GM03348 (cell line): Measurements from ENCODE around the gene IMMP1L.

Source experiments
- DNase-seq: peaks from one replicate; pipeline ENCODE4 v3.0.0; 2012; ENCODE audit warnings: low spot score

Gene IMMP1L

DNA sequence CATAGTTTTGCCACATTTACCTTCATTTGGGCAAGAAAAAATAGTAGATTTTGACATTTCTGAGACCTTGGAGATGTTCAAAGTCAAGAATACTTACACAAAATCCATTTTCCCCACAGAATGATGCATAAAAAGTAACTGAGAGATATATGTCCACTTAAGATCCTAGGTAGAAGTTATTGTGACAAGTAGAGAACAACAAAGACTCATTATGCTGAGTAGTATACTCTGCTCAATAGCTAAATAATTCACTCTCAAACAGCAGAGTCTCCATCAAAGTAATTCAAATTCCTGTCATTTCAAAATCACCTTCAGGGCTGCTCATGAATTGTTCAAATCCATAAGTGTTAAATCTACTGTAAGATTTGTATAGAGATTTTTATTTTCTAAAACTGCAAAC lies 35.3 kb downstream of the IMMP1L start:
- no peak for DNase-seq

GRCh38 chr11:31464436-31464835 lies 45.0 kb downstream of the IMMP1L start:
- DNase-seq: no peak

- no peak for DNase-seq
These were observed 54.2 kb downstream of the IMMP1L start for GRCh38 chr11:31455177-31455576.

DNA sequence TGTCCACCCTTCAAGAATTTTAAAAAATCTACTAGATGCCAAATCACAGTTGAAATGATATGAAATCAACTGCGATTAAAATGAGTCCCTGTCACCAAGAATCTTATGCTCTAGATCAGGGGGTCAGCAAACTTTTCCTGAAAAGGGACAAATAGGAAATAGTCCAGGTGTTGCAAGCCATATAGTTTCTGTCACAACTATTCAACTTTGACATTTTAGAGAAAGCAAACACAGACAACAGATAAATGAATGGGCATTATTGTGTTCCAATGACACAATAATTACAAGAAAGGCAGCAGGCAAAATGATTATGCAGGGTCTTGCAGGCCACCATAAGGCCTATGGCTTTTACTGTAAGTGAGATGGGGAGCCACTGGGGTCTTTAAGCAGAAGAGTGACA lies 58.6 kb downstream of the IMMP1L start:
- no peak for DNase-seq

- no peak for DNase-seq
These were observed 60.4 kb downstream of the IMMP1L start for GRCh38 chr11:31449040-31449439.

GRCh38 chr11:31445621-31446020 lies 63.8 kb downstream of the IMMP1L start:
- no peak for DNase-seq

- DNase-seq: no peak
These were observed 65.6 kb downstream of the IMMP1L start for GRCh38 chr11:31443802-31444201.

DNA sequence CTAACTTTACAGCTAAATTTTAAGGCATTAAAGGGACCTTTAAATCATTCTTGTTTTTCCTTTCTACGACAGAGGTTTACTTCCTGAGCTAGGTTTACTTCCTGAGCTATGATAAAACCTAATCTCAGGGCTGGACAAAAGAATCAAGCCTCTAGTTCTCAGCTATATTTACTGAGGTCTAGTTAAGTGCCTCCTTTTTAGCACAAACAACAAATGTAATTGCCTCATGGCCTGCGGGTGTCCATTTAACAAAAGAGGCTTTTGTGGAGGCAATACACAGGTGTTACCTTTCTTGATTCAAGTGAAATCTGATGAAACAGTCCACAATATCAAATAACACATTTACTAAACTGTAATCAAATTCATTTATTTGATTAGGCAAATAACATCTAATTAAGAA lies 67.3 kb downstream of the IMMP1L start:
- no peak for DNase-seq

DNA sequence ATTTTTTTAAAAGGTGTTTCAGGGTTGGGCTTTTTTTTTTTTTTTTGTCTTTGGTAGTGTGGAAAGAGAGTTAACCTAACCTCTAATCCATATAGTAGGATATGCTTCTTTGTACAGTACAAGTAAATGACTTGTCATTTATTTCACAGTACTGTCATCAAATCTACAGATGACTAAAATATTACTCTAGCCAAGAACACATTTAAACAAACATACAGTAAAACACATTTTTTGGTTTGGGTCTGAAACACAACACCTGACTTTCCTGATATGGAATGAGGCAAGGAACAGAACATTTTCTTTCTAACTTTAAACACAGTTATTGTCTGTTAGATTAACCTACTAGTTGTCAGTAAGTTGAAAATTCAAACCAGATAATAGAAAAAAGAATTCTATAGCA lies 68.1 kb downstream of the IMMP1L start:
- DNase-seq: no peak

- DNase-seq: peak; percentile 3
These were observed 71.5 kb downstream of the IMMP1L start for GRCh38 chr11:31437742-31438435.

- no peak for DNase-seq
These were observed 75.6 kb downstream of the IMMP1L start for GRCh38 chr11:31433851-31434250.

DNA sequence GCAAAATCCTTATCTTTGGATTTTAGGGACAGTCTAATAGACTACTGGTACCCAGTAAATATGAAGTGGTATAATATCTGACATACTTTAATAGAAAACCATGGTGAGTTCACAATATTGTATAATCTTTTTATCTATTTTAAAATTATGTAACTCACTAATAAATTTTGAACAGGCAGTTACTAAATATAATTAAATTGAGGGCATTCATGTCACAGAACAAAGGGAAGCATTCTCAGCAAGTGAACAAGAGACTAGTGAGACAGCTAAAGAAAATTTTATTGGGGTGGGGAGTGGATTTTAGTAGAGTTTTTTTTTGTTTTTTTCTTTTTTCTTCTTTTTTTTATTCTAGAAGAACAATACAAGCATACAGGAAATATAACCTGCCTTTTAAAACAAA lies 84.8 kb downstream of the IMMP1L start:
- no peak for DNase-seq

DNA sequence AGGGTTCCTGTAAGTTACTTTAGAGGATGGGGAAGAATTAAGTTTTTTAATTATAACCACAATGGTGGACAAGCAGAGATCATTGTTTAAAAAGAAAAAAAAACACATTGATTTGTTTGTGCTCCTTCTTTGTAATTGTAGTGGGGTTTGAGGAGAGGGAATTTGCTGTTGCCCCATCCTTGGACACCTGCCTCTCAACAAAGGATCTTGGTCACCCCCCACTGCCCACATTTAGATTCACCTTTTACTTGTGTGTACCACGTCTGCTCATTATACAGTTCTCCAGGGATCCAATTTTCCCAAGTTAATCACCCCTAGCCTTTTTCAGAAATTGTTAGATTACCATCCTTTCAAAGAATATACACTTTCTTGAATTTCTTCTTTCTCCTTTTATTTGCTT lies 86.7 kb downstream of the IMMP1L start:
- DNase-seq: no peak

DNA sequence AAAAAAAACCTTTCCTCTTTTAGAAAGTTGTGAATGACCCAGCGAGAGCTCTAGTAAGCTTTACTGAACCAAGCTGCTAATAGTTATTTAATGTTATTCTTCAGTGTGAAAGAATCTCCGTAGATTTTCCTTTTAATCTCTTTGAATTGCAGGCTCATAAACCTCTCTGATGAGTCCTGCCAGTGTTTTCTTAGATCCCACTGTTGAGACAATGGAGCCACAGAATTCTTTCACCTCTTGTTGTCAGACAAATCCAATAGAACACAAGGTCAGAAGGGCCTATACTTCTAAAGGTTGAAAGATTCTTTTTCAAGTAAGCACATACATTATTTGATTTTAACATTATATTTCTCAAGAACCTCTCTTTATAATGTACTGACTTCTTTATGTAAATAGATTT lies 87.6 kb downstream of the IMMP1L start:
- no peak for DNase-seq

GRCh38 chr11:31419669-31420068 lies 89.8 kb downstream of the IMMP1L start:
- DNase-seq: no peak

DNA sequence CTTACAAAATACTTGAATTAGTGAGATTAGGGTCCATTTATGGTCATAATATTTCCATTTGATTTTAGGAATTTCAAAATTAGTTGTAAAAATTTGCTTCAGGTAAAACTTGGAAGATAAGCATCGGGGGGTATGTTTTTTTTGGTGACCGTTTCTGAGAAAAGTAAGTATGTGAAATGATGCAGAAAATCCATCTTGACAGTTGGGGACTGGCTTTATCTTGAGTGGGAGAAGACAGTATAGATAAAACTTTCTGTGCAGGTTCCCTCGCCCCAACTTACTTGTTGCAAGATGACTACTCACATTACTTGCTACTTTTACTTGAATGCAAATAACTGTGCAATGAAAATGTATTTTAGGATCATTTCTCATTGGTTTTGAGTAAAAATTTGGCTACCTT lies 90.3 kb downstream of the IMMP1L start:
- no peak for DNase-seq

DNA sequence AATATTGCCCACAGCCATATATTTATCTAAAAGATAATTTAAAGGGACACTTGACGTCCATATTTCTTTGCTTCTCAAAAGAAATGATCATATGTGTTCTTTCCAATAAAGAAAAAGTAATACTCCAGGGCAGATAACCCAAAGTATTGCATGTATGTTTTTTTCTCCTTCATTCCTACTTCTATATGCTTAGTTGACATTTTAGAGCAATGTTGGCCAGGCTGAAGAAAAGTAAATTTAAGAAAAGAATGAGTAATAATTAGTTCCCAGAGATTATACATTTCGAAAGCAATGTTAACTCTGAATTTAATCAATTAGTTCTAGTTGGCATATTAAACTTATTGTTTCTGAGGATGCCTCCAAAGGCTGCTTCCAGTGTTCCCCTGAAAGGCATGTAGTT lies 91.6 kb downstream of the IMMP1L start:
- DNase-seq: no peak

GRCh38 chr11:31417357-31417756 lies 92.1 kb downstream of the IMMP1L start:
- DNase-seq: no peak

GRCh38 chr11:31415435-31415834 lies 94.0 kb downstream of the IMMP1L start:
- no peak for DNase-seq

DNA sequence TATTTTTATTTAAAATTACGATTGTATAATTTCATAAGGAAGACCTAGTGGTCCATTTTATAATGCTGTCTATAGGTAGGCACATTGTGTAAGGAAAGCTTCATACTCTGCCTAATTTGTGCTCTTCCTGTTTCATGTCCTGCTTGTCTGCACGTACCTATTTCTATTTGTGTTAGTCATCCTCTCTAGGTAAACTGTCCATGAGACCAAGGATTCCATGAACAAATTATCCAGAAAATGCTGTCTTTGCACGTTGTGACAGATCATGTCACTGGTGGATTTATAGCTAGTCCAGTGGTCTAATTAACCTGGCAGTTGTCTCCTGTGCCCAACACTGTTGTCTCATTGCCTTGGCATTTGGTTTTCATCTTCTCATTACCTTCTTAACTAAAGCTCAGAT lies 95.1 kb downstream of the IMMP1L start:
- no peak for DNase-seq

DNA sequence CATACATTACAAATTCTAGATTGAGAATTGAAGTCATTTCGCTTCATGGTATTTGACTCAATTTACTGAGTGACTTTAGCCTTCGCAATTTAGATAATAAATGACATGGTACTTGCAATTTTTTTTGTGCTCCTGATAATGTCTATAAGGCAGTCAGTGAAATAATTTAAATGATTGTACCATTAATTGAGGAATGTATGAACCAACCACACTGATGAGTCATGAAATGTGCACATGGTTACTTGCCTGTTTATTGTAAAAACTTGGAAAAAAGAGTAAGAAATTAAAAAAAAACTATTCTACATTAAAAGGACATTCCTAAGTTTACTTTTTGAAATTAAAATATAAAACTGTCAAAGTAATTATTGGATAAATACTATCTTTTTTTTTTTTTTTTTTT lies 96.5 kb downstream of the IMMP1L start:
- peak; percentile 44 for DNase-seq

GRCh38 chr11:31408201-31408600 lies 101.2 kb downstream of the IMMP1L start:
- DNase-seq: no peak

DNA sequence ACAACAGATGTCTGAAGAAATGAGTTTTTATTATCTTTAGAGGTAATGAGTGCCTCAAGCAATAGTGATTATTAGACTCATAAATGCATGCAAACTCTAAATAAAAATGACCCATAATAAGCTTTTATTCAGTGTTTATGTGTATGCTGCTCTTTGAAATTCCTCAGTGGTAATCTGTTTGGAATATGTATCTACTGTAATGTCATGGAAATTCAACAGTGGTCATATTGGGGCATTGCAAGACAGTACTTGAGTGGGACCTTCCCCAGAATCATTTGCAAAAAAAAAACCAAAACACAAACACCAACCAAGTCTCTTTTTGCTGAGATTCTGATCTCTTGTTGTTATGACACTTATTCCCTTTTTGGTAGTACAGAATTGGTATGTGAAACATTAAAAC lies 104.8 kb downstream of the IMMP1L start:
- DNase-seq: no peak

- DNase-seq: peak; percentile 28
These were observed 112.1 kb downstream of the IMMP1L start for GRCh38 chr11:31397239-31397834.
